ENCODE measurements around the gene DPYSL5.

DPYSL5 gene

DNA sequence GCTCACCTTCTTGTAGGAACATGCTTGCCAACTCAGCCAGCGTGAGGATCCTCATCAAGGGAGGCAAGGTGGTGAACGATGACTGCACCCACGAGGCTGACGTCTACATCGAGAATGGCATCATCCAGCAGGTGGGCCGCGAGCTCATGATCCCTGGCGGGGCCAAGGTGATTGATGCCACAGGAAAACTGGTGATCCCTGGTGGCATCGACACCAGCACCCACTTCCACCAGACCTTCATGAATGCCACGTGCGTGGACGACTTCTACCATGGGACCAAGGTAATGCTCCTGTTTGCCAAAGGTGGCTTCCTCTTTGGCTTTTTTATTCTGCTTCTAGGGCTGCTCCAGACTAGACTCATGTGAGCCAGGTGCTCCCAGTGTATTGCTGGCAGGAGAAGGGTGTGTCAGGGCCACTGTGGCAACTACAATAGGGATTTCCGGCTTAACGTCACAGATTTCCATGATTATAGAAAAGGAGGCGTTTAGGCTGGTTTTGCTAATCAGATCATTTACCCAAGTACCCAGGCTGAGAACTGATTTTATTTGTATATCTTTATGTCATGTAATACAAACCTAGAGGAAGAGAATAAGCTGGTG is 50.6 kb downstream of the DPYSL5 start:
- Histone ChIP-seq H3K4me1 (ENCODE audit: insufficient read depth, low read length, poor library complexity, severe bottlenecking) (no peaks in the 10 kb centered on the region), H3K4me3 (ENCODE audit: low read length, poor library complexity, severe bottlenecking) (no peak overlapping the region), H3K4me2 (ENCODE audit: low read depth, low read length, poor library complexity, severe bottlenecking) (no peak overlapping the region), H3K9ac (ENCODE audit: low read depth, low read length, poor library complexity, severe bottlenecking) (no peak overlapping the region), H3K9me3 (ENCODE audit: insufficient read depth, low read depth, low read length) (no peaks in the 10 kb centered on the region), H2AFZ (ENCODE audit: low read length) (no peak overlapping the region), H3K79me2 (ENCODE audit: insufficient read depth, low read length) (no peaks in the 10 kb centered on the region), H4K20me1 (ENCODE audit: insufficient read depth, low read length, poor library complexity, severe bottlenecking) (no peaks in the 10 kb centered on the region), H3K9me2 (replicated peaks; ENCODE audit: low read depth, low read length) (no peaks in the 10 kb centered on the region), H3F3A (ENCODE audit: low read depth) (no peaks in the 10 kb centered on the region), H3K27me3 (ENCODE audit: insufficient read depth, low read length, poor library complexity, severe bottlenecking) (no peaks in the 10 kb centered on the region), H3K36me3 (ENCODE audit: insufficient read depth, low read length) (no peaks in the 10 kb centered on the region)
- TF ChIP-seq EZH2phosphoT487 (IDR thresholded peaks at IDR 0.05; ENCODE audit: borderline replicate concordance) = no peak
- TF ChIP-seq, protein P1, sequence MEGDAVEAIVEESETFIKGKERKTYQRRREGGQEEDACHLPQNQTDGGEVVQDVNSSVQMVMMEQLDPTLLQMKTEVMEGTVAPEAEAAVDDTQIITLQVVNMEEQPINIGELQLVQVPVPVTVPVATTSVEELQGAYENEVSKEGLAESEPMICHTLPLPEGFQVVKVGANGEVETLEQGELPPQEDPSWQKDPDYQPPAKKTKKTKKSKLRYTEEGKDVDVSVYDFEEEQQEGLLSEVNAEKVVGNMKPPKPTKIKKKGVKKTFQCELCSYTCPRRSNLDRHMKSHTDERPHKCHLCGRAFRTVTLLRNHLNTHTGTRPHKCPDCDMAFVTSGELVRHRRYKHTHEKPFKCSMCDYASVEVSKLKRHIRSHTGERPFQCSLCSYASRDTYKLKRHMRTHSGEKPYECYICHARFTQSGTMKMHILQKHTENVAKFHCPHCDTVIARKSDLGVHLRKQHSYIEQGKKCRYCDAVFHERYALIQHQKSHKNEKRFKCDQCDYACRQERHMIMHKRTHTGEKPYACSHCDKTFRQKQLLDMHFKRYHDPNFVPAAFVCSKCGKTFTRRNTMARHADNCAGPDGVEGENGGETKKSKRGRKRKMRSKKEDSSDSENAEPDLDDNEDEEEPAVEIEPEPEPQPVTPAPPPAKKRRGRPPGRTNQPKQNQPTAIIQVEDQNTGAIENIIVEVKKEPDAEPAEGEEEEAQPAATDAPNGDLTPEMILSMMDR (conservative IDR thresholded peaks at IDR 0.05; ENCODE audit: low read length) = no peak

DNA sequence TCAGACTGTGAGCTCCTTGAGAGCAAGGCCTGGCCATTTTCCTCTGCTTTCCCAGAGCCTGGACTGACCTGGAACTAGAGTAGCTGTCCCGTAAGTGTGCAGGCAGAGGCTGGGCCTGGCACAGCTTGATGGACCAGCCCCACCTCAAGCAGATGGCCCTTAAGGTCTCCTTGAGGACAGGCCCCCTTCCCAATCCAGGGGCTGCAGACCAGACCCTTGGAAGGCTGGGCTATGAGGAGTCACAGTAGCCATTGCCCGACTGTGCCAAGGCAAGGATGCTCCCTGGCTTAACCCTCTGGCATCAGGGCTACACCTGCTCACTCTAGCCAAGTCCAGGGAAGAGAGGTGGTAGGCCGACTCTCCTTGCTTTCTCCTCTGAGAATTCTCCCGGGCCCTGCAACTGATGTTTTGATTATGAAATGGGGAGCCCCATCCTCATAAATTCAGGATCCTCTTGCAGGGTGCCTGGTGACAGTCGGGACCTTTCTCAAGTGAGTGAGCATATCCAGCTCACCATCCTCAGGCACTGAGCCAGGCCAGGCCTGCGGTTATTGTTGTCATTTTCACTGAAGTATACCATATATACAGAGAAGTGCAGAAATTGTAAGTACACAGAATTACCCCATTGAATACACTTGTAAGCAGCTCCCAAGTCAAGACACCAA is 51.7 kb downstream of the DPYSL5 start:
- Histone ChIP-seq H3K9me3 (ENCODE audit: insufficient read depth, low read depth, low read length) (no peaks in the 10 kb centered on the region), H3K9ac (ENCODE audit: low read depth, low read length, poor library complexity, severe bottlenecking) (no peak overlapping the region), H3K9me2 (replicated peaks; ENCODE audit: low read depth, low read length) (no peaks in the 10 kb centered on the region), H3K36me3 (ENCODE audit: insufficient read depth, low read length) (no peaks in the 10 kb centered on the region), H3K79me2 (ENCODE audit: insufficient read depth, low read length) (no peaks in the 10 kb centered on the region), H3F3A (ENCODE audit: low read depth) (no peaks in the 10 kb centered on the region), H3K4me3 (ENCODE audit: low read length, poor library complexity, severe bottlenecking) (no peak overlapping the region), H3K27me3 (ENCODE audit: insufficient read depth, low read length, poor library complexity, severe bottlenecking) (no peaks in the 10 kb centered on the region), H4K20me1 (ENCODE audit: insufficient read depth, low read length, poor library complexity, severe bottlenecking) (no peaks in the 10 kb centered on the region), H3K4me1 (ENCODE audit: insufficient read depth, low read length, poor library complexity, severe bottlenecking) (no peaks in the 10 kb centered on the region), H2AFZ (ENCODE audit: low read length) (no peak overlapping the region), H3K4me2 (ENCODE audit: low read depth, low read length, poor library complexity, severe bottlenecking) (no peak overlapping the region)
- TF ChIP-seq, protein P1 (conservative IDR thresholded peaks at IDR 0.05; ENCODE audit: low read length) = no peak
- TF ChIP-seq EZH2phosphoT487 (IDR thresholded peaks at IDR 0.05; ENCODE audit: borderline replicate concordance) = no peak

DNA sequence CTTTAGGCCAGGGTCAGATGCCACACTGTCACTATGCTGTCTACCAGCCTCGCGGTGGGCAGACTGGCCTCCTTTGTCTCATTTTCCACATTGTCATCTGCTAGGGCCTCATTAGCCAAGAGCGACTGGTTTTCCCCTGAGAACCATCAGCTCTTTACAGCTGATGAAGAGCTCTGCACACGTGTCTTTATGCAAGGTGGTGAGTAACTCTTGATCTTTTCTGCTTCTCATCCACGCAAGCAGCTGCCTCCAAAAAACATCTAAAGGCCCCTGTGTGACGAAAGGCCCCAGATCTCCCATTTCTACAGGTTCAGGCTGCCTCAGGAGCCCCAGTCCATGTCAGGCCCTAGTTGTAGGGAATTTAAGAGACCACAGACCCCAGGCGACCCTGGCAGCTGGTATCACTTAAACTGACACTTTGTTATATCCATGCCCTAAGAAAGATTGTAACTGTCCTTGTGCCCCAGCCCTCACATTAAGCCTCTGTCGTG is 52.9 kb downstream of the DPYSL5 start:
- Histone ChIP-seq H3K27me3 (ENCODE audit: insufficient read depth, low read length, poor library complexity, severe bottlenecking) (no peaks in the 10 kb centered on the region), H3K4me3 (ENCODE audit: low read length, poor library complexity, severe bottlenecking) (no peak overlapping the region), H3F3A (ENCODE audit: low read depth) (no peaks in the 10 kb centered on the region), H3K4me1 (ENCODE audit: insufficient read depth, low read length, poor library complexity, severe bottlenecking) (no peaks in the 10 kb centered on the region), H3K9ac (ENCODE audit: low read depth, low read length, poor library complexity, severe bottlenecking) (no peak overlapping the region), H3K9me2 (replicated peaks; ENCODE audit: low read depth, low read length) (no peaks in the 10 kb centered on the region), H3K9me3 (ENCODE audit: insufficient read depth, low read depth, low read length) (no peaks in the 10 kb centered on the region), H3K36me3 (ENCODE audit: insufficient read depth, low read length) (no peaks in the 10 kb centered on the region), H4K20me1 (ENCODE audit: insufficient read depth, low read length, poor library complexity, severe bottlenecking) (no peaks in the 10 kb centered on the region), H3K79me2 (ENCODE audit: insufficient read depth, low read length) (no peaks in the 10 kb centered on the region), H3K4me2 (ENCODE audit: low read depth, low read length, poor library complexity, severe bottlenecking) (no peak overlapping the region), H2AFZ (ENCODE audit: low read length) (no peak overlapping the region)
- TF ChIP-seq, protein P1 (conservative IDR thresholded peaks at IDR 0.05; ENCODE audit: low read length) = no peak
- TF ChIP-seq EZH2phosphoT487 (IDR thresholded peaks at IDR 0.05; ENCODE audit: borderline replicate concordance) = no peak
